NB4 (cell line): Measurements from ENCODE around the gene GTPBP8.
A peak's percentile ranks its signal among the peaks of the same experiment; 100 is the strongest.

Experiments used
- DNase-seq: peaks from one replicate; pipeline ENCODE4 v3.0.0; 2010; ENCODE audit warnings: low read depth
- H3K4me3 ChIP-seq: one replicate; pipeline ENCODE4 v1.5.1; 2011; ENCODE audit warnings: mild to moderate bottlenecking, low read depth, low read length, moderate library complexity
- MYC ChIP-seq: IDR thresholded peaks from 2 replicates; pipeline ENCODE4 v1.6.1; 2011; ENCODE audit warnings: low read depth, low read length
- POLR2A ChIP-seq: IDR thresholded peaks from 2 replicates; pipeline ENCODE4 v1.6.1; 2011; ENCODE audit warnings: mild to moderate bottlenecking; ENCODE audit not compliant: insufficient read length; ENCODE audit errors: extremely low read depth
- TF ChIP-seq, protein P1 (sequence below): IDR thresholded peaks from one replicate; pipeline ENCODE4 v1.5.1; 2012; ENCODE audit warnings: low read depth, low read length
- TF ChIP-seq, protein P2 (sequence below): IDR thresholded peaks from 2 replicates; pipeline ENCODE4 v1.6.1; 2011; ENCODE audit warnings: low read depth, low read length

The GTPBP8 gene

DNA sequence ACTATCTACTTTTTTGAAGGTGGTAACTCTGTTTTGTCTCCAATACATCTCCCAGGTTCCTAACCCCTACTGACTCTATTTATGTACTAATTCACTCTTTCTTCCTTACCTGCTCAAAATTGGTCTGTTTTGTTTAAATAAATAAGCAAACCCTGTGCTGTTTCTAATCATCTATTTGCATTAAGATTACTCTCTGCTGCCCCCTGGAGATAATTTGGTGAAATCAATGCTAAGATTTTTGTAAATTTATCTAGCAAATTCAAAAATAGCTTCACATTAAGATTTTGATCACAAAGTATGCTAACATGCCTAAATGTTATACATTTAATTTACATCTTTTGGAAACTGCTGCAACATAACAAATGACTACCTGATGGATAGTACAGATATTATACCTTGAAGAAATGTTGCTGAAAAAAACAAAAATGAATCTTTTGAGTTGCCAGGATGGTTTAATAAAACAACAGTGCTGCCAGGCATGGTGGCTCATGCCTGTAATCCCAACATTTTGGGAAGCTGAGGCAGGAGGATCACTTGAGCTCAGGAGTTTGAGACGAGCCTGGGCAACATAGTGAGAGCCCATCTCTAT lies 11.4 kb upstream of the GTPBP8 start:
- H3K4me3 ChIP-seq: no peak overlapping the region
- TF ChIP-seq, protein P1, sequence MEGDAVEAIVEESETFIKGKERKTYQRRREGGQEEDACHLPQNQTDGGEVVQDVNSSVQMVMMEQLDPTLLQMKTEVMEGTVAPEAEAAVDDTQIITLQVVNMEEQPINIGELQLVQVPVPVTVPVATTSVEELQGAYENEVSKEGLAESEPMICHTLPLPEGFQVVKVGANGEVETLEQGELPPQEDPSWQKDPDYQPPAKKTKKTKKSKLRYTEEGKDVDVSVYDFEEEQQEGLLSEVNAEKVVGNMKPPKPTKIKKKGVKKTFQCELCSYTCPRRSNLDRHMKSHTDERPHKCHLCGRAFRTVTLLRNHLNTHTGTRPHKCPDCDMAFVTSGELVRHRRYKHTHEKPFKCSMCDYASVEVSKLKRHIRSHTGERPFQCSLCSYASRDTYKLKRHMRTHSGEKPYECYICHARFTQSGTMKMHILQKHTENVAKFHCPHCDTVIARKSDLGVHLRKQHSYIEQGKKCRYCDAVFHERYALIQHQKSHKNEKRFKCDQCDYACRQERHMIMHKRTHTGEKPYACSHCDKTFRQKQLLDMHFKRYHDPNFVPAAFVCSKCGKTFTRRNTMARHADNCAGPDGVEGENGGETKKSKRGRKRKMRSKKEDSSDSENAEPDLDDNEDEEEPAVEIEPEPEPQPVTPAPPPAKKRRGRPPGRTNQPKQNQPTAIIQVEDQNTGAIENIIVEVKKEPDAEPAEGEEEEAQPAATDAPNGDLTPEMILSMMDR: peak; percentile 12
- TF ChIP-seq, protein P2, sequence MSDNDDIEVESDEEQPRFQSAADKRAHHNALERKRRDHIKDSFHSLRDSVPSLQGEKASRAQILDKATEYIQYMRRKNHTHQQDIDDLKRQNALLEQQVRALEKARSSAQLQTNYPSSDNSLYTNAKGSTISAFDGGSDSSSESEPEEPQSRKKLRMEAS: no peak
- peak; percentile 56 for DNase-seq

DNA sequence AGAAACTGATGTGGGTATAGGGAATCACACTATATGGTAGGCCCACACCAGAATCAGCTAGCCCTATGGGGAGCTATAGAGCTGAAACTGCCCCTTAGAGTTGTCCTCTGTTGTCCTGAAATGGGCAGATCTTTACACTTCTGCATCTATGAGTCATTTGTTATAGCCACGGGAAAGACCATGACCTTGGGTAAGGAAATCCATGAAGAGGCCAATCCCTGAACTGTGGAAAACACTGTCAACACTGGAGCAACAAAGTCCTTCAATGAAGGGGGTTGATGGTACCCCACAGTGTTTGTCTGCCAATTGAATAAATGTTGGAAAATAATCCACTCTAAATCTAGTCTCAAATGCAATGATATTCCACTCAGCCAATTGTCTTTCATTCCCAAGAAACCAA lies 10.7 kb upstream of the GTPBP8 start:
- no peak overlapping the region for H3K4me3 ChIP-seq
- TF ChIP-seq POLR2A (no peak), MYC (no peak)
- TF ChIP-seq, protein P1: no peak
- TF ChIP-seq, protein P2: no peak
- DNase-seq: no peak

DNA sequence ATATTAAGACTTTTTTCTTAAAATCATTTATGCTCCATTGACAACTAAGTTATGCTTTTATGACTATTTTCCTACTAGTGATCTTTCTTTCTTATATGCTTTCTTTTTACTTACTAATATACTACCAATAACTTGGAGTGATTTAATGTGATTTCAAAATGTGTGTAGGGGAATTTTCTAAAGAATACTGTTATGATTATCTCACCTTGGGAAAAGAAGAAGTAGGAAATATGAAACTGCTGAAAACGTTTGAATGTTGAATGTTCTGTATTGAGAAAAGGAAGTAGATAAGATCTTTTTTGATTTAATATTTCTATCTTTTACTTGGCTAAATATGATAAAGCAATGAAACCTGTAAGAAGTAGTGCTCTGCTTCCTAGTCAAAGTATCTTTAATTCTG lies 8.1 kb upstream of the GTPBP8 start:
- no peak for TF ChIP-seq POLR2A
- TF ChIP-seq, protein P2: no peak
- TF ChIP-seq MYC: no peak
- TF ChIP-seq, protein P1: no peak
- no peak overlapping the region for H3K4me3 ChIP-seq
- DNase-seq: no peak

DNA sequence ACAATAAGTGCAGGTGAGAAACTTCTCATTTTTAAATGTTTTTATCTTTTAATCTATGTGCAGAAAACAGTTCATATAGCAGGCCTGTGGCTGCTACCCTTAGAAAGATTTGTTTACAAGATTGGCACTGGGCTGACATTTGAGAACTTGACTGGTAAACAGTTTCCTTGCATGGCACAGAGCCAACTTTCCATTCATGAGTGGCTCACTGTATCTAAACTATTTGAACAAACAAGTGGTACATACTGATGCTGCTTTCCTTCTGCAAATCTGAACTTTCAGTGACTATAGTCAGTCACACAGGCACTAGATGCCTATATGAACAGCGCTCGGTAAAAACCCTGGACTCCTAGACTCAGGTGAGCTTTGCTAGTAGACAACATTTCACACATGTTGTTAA lies 6.3 kb upstream of the GTPBP8 start:
- no peak for DNase-seq
- no peak for TF ChIP-seq MYC
- TF ChIP-seq, protein P1: no peak
- H3K4me3 ChIP-seq: no peak overlapping the region

DNA sequence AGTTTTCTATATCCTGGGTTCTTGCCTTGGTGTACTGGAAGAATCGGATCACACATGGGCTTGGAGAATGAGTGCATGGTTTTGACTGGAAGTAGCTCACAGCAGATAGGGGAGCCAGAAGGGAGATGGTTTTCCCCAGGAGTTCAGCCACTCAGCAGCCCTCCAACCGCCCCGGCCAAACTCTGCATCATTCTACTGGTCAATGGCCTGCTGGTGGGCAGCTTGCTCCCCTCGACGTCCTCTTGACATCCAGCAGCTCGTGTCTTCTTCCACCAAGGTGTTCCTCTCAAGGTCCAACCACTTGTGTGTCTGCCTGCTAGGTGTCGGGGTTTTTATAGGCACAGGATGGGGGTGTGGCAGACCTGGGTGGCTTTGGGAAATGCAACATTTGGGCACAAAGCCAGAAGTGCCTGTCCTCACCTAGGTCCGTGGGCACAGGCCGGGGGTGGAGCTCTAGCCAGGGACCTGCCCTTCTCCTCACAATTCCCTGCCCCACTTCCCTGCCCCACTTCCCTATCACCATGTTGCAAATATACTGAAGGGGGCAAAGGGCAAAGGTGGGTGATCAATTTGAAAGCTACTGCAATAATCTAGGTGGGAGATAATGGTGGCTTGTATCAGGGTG lies 3.0 kb upstream of the GTPBP8 start:
- TF ChIP-seq, protein P2: no peak
- TF ChIP-seq MYC (no peak), POLR2A (no peak)
- TF ChIP-seq, protein P1: no peak
- DNase-seq: no peak
- no peak overlapping the region for H3K4me3 ChIP-seq

DNA sequence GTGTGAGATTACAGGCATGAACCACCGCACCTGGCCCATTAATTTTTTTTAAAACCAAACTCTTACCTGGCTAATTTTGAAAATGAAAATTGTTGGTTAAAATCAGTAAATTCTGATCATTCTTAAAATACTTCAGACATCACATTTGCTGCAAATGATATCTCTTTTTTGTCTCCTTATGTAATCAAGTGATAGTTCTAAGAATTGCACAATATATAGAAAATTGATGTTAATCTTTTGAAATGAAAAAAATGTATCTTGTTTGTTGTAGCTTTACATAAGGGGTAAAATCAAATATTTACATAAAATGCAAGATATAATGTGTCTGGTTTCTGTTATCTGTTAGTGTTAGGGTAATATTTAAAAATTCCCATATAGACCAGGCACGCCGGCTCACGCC lies 5.0 kb downstream of the GTPBP8 start:
- TF ChIP-seq, protein P1: no peak
- TF ChIP-seq MYC (no peak), POLR2A (no peak)
- TF ChIP-seq, protein P2: no peak
- H3K4me3 ChIP-seq: no peak overlapping the region
- no peak for DNase-seq
